Subcutaneous adipose tissue (tissue), 4 donors: ENCODE data around the gene WDR11. TPM values are rescaled to one million over a fixed set of nuclear protein-coding genes. Genes with fewer than 3 reads are reported as not detected.

Experiments used
- total RNA-seq, 4 donors: library from RNA; depleted of rRNA; stranded (reverse); fragments of >200 nt; gene quantifications; one replicate each; pipeline ENCODE4 v1.1.0, GENCODE V29; 2016
- TF ChIP-seq, protein P1 (sequence below): fragments of 450-650 bp; IDR thresholded peaks from one replicate; pipeline ENCODE4 v1.5.1; 2016; ENCODE audit warnings: low read depth, mild to moderate bottlenecking, control low read depth, antibody characterized with exemption, moderate library complexity

WDR11 gene
- total RNA-seq, 4 donors from 2014 or later, result 48.8 to 112 (median 69.9) TPM

DNA sequence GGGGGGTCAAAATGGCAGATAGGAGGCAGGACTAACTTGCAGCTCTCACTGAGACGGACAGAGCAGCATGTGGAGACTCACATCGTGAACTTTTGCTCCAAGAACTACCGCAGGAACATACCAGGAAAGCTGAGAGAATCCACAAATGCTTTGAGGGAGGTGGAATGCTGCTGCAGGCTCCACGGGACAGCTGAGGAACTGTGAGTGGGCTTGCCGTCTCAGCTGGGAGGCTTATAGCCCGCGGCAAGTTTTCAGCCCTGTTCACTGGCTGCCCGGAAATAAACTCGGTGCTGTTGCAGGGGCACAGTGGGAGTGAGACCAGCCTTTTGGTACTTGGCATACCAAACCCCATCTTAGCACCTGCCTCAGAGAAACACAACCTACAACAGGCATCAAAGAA lies 19.1 kb upstream of the WDR11 start:
- TF ChIP-seq, protein P1, sequence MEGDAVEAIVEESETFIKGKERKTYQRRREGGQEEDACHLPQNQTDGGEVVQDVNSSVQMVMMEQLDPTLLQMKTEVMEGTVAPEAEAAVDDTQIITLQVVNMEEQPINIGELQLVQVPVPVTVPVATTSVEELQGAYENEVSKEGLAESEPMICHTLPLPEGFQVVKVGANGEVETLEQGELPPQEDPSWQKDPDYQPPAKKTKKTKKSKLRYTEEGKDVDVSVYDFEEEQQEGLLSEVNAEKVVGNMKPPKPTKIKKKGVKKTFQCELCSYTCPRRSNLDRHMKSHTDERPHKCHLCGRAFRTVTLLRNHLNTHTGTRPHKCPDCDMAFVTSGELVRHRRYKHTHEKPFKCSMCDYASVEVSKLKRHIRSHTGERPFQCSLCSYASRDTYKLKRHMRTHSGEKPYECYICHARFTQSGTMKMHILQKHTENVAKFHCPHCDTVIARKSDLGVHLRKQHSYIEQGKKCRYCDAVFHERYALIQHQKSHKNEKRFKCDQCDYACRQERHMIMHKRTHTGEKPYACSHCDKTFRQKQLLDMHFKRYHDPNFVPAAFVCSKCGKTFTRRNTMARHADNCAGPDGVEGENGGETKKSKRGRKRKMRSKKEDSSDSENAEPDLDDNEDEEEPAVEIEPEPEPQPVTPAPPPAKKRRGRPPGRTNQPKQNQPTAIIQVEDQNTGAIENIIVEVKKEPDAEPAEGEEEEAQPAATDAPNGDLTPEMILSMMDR, result no peak

DNA sequence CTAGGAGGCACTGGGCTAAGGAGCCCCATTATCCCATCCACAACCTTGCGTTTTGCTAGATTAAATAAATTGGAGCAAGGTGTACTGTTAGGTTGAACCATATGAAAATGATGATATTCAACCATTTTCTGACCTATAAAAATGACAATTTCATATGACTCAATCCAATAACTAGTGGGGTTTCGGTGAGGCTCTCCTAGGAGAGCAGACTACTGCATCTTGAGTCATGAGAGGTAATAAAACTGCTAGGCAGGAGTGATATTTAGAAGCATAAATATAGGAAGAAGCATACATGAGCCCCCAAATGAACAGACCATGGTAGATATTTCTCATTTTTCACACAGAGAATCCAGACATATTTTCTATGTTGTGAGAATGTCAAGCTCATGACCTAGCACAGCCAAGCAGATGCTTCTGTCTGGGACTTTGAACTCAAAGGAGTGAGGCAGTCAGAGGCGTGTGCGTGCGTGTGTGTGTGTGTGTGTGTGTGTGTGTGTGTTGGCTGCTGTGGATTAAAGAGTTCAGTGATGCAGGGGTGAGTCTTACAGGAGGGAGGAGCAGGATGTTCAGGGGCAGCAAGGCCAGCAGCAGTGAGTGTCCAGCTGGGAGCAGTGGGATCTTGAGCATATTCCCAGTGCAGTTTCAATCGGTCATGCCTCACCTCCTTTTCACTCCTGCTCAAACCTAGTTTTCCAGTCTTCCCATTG lies 17.8 kb upstream of the WDR11 start:
- TF ChIP-seq, protein P1, result no peak

DNA sequence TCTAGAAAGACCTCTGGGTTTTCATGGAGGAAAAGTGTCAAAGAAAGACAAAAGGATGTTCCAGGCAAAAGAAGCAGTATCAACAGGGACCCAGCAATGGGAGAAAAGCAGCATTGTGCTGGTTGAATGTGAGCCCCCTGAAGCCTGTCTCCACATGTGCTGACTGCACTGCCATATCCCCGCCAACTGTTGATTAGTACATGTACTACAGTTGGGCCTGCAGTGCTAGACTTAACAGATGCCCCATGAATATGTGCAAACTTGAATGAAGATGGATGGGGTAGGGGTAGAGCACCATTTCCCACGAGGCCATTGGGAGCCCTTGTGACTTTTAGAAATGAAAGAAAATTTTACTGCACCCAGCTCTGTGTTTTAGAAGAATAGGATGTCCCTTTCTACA lies 15.6 kb upstream of the WDR11 start:
- TF ChIP-seq, protein P1, result no peak

DNA sequence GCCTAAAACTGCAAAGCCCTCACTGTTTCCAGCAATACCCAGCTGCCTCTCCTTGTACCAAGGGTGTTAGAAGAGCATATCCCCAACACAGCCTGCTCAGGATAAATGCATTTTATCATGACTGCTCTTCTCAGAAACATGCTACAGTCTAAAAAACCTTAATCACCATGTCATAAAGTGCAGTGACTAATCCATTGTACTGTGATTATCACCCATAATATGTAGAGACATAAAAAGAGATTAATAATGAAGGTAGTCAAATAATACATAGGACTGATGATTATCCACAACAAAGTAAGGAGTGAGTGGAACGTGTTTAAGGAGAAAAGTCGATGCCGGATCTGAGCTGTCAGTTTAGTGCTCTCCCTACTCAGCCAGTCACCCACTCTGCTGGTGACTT lies 12.2 kb upstream of the WDR11 start:
- TF ChIP-seq, protein P1, result no peak

DNA sequence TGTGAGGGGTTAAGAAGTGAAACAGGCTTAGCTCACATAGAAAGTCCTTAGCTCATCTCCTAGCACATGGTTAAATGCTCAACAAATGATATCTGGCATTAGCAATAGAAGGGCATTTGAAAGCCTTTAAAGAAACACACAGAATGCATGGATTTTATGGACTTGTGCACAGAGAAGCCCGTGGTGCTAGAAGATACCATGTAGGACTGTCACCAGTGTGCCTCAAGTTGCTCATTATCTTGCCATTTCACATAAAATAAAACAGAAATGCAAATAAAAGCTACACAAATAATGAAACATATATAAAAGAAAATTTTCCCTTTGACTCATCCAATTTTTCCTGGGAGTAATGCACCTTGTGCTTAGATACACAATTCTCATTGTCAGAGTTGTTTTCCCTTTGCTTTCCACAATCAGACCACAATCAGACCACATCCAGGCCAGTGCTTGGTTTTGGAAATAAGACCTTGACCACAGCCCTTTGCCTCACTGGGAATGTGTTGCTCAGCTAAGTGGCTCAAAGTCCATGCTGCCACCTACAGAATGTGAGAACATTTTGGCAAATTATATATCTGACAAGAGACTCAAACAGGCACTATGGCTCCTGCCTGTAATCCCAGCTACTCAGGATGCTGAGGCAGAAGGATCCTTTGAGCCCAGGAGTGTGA lies 9.5 kb upstream of the WDR11 start:
- TF ChIP-seq, protein P1, result no peak

DNA sequence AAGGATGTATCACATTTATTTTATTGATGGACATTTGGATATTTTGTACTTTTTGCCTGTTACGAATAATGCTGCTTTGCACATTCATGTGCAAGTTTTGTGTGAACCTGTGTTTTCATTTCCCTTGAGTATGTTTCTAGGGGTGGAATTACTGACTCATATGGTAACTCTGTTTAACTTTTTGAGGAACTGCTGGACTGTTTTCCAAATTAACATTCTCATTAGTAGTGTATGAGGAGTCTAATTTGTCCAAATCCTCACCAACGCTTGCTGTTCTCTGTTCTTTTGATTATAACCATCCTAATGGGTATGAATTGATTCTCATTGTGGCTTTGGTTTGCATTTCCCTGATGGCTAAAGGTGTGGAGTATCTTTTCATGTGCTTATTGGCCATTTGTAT lies 3.2 kb downstream of the WDR11 start:
- TF ChIP-seq, protein P1, result no peak

DNA sequence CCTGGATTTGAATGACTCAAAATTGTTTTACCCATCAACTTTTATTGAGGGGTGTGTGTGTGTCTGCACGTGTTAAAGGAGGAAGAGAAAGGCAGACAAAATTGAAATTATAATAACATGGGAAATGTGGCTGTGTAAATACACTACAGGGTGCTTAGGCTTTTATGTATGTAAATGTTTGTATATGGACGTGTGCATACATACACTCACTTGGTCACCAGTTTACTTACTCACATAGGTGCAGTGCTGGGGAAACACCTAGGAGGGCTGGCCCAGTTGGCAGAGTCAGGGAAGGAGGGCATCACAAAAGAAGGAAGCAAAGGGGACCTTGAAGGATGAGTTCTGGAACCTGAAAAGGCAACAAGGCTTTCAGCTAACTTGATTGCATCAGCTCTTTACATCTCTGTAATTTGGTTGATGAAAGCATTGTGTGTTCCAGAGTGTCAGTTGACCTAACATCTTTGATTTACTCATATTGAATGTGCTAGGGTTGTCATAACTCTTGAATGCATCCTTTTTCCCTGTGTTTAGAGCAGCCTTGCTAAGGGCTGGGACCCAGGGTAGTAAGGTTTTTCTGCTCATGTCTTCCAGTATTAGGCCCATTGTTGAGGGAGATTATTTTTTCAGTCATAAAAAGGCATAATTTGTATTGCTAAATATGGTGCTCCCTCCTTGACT lies 10.2 kb downstream of the WDR11 start:
- TF ChIP-seq, protein P1, result no peak
